ENCODE measurements around the gene LCN2. TPM values are rescaled to one million over a fixed set of nuclear protein-coding genes. Genes with fewer than 3 reads are reported as not detected.
"Not testable (repeated sequence)": the region's sequence is repeated elsewhere in the genome, so short reads cannot be mapped to it uniquely, and the experiment has no call there.

LCN2 gene
- total and polyA plus RNA-seq, 9 of the 15 experiments (the other 6 are each of a cell fraction or from before 2014, with no cell fraction given): 0.10 to 1.2 (median 0.44) TPM; not detected in 1

DNA sequence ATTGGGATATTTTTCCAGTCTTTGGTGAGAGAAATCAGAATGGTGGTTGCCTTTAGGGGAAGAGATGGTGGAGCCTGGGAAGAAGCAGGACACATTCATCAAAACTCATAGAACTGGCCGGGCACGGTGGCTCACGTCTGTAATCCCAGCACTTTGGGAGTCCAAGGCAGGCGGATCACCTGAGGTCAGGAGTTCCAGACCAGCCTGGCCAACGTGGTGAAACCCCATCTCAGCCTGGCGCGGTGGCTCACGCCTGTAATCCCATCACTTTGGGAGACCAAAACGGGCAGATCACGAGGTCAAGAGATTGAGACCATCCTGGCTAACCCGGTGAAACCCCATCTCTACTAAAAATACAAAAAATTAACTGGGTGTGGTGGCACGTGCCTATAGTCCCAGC, 37.5 kb upstream of the LCN2 start:
- H3K9ac ChIP-seq (ENCODE audit: insufficient read depth in 1 of 2, low read depth in 2 of 2, low read length in 2 of 2); H3K27me3 ChIP-seq (ENCODE audit: control insufficient read depth in 2 of 2, insufficient read depth in 2 of 2, low read length in 2 of 2); in situ Hi-C loops (cut with MboI); H4K20me1 ChIP-seq (replicated peaks; ENCODE audit: control insufficient read depth, insufficient read depth, low read length); DNase-seq (ENCODE audit: extremely low read depth in 1 of 4, low spot score in 3 of 4); BruUV-seq (replicated peaks); H3K4me3 ChIP-seq; H3K9me1 ChIP-seq (ENCODE audit: control insufficient read depth, insufficient read depth, low read length); FAIRE-seq; ATAC-seq; H3K27ac ChIP-seq (ENCODE audit: extremely low read depth, low read depth, low read length); H3K4me2 ChIP-seq (ENCODE audit: insufficient read depth, low read length); H2AFZ ChIP-seq (ENCODE audit: low read depth, low read length); intact Hi-C loops (cut with micrococcal nuclease); H3K79me2 ChIP-seq (ENCODE audit: control insufficient read depth, insufficient read depth, low read length); CTCF ChIA-PET (ENCODE audit: low intra/inter-chr PET ratio); H3K9me3 ChIP-seq (replicated peaks; ENCODE audit: control insufficient read depth, insufficient read depth, low read depth, low read length): not testable (repeated sequence)
- 0 out of 2 replicates have a peak, but pooled peaks have one; percentile 44 for TF ChIP-seq POLR2G (IDR thresholded peaks at IDR 0.05; ENCODE audit: low read depth, low read length)
- POLR2A ChIA-PET: interaction anchor here (0.6 kb wide), 1 partner anchor 8 kb away, joined by 3 read pairs; no protein-coding TSS in a partner anchor
- peaks cover 30 to 65% of the 10 kb centered on the region in 2 experiments; a peak in 4 of 5 replicates for H3K4me1 ChIP-seq (replicated peaks in 1 of 2; ENCODE audit: control insufficient read depth in 2 of 2, insufficient read depth in 2 of 2, low read length in 2 of 2)
- WGBS (ENCODE audit: insufficient coverage, low coverage, missing lambda C conversion rate): 90% methylated on average over 12 of the region's 12 CpGs
- H3K36me3 ChIP-seq (ENCODE audit: control insufficient read depth, insufficient read depth, low read length): peaks cover 58% of the 10 kb centered on the region; the same call in 2 of the 3 replicates

DNA sequence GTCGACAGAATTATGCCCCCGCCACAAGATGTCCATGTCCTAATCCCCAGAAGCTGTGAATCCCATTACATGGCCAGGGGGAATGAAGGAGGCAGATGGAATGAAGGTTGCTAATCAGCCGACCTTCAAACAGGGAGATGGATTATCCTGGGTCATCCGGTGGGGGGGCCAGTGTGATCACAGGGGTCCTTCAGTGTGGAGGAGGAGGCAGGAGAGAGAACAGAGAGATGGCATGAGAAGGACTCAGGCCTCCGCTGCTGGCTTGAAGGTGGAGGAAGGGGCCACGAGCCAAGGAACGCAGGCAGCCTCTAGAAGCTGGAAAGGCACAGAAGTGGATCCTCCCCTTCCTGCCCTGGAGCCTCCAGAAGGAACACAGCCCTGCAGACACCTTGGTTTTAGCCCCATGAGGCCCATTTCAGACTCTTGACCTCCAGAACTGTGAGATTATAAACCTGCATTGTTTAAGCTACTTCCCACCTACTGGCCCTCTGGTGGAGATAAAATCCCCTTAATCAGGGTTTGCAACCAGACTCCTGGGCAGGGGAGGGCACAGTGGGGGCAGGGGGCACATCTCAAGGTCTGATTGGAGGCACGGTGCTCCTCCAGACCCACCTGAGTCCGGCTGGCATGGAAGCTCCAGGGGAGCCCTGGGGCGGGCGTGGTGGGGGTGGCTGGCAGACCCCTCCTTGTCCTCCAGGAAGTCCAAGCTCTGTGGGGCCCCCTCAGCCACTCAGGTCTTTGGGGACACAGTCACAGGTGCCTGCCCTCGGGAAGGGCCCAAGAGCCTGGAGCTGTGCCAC, 35.5 kb upstream of the LCN2 start:
- Histone ChIP-seq H3K4me3 (no peak overlapping the region), H3K79me2 (ENCODE audit: control insufficient read depth, insufficient read depth, low read length) (no peaks in the 10 kb centered on the region; the same call in 2 of the 3 replicates), H2AFZ (ENCODE audit: low read depth, low read length) (no peak overlapping the region), H3K4me2 (ENCODE audit: insufficient read depth, low read length) (no peak overlapping the region), H3K9ac (ENCODE audit: insufficient read depth in 1 of 2, low read depth in 2 of 2, low read length in 2 of 2) (peak overlapping the region in 1 of 2 experiments; percentile 85; a peak in 2 of 4 replicates), H4K20me1 (replicated peaks; ENCODE audit: control insufficient read depth, insufficient read depth, low read length) (no peaks in the 10 kb centered on the region), H3K36me3 (ENCODE audit: control insufficient read depth, insufficient read depth, low read length) (peaks cover 38% of the 10 kb centered on the region; the same call in 2 of the 3 replicates), H3K27me3 (ENCODE audit: control insufficient read depth in 2 of 2, insufficient read depth in 2 of 2, low read length in 2 of 2) (no peaks in the 10 kb centered on the region), H3K4me1 (replicated peaks in 1 of 2; ENCODE audit: control insufficient read depth in 2 of 2, insufficient read depth in 2 of 2, low read length in 2 of 2) (peaks cover 35 to 63% of the 10 kb centered on the region in 2 experiments; a peak in 4 of 5 replicates), H3K9me1 (ENCODE audit: control insufficient read depth, insufficient read depth, low read length) (no peaks in the 10 kb centered on the region), H3K27ac (ENCODE audit: extremely low read depth, low read depth, low read length) (peak overlapping the region; percentile 20; the same call in 1 of the 3 replicates), H3K9me3 (replicated peaks; ENCODE audit: control insufficient read depth, insufficient read depth, low read depth, low read length) (no peaks in the 10 kb centered on the region; the same call in 1 of the 2 replicates)
- POLR2A ChIA-PET: interaction anchor here (0.6 to 2.2 kb wide), 9 partner anchors 10 to 678 kb away, joined by 3 to 8 read pairs (median 3); no protein-coding TSS in a partner anchor
- intact Hi-C loops (cut with micrococcal nuclease) (no loop called here), in situ Hi-C loops (cut with MboI) (no loop called here)
- FAIRE-seq (no peak), ATAC-seq (no peak), DNase-seq (ENCODE audit: extremely low read depth in 1 of 4, low spot score in 3 of 4) (no peak)
- CTCF ChIA-PET (ENCODE audit: low intra/inter-chr PET ratio): no interaction called here
- BruUV-seq (replicated peaks): no TSS peak
- peak; percentile 28; the same call in 1 of the 2 replicates for TF ChIP-seq POLR2G (IDR thresholded peaks at IDR 0.05; ENCODE audit: low read depth, low read length)
- TF ChIP-seq, protein P1, sequence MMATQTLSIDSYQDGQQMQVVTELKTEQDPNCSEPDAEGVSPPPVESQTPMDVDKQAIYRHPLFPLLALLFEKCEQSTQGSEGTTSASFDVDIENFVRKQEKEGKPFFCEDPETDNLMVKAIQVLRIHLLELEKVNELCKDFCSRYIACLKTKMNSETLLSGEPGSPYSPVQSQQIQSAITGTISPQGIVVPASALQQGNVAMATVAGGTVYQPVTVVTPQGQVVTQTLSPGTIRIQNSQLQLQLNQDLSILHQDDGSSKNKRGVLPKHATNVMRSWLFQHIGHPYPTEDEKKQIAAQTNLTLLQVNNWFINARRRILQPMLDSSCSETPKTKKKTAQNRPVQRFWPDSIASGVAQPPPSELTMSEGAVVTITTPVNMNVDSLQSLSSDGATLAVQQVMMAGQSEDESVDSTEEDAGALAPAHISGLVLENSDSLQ (IDR thresholded peaks at IDR 0.05): no peak
- no peak for TF ChIP-seq ZNF780A (CRISPR knock-in tag; IDR thresholded peaks at IDR 0.05)
- TF ChIP-seq ZNF436 (CRISPR knock-in tag; IDR thresholded peaks at IDR 0.05): no peak
- no peak for TF ChIP-seq TEAD4 (IDR thresholded peaks at IDR 0.05; ENCODE audit: low read length)
- no peak for TF ChIP-seq TEAD4 (CRISPR knock-in tag; IDR thresholded peaks at IDR 0.05; ENCODE audit: borderline replicate concordance)
- TF ChIP-seq TEAD2 (tag; IDR thresholded peaks at IDR 0.05): no peak
- TF ChIP-seq, protein P2, sequence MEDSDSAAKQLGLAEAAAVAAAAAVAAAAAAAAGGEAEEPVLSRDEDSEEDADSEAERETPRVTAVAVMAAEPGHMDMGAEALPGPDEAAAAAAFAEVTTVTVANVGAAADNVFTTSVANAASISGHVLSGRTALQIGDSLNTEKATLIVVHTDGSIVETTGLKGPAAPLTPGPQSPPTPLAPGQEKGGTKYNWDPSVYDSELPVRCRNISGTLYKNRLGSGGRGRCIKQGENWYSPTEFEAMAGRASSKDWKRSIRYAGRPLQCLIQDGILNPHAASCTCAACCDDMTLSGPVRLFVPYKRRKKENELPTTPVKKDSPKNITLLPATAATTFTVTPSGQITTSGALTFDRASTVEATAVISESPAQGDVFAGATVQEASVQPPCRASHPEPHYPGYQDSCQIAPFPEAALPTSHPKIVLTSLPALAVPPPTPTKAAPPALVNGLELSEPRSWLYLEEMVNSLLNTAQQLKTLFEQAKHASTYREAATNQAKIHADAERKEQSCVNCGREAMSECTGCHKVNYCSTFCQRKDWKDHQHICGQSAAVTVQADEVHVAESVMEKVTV (CRISPR knock-in tag; IDR thresholded peaks at IDR 0.05): no peak
- TF ChIP-seq POLR2A (conservative IDR thresholded peaks at IDR 0.05): 0 out of 2 replicates have a peak, but pooled peaks have one; percentile 14
- WGBS (ENCODE audit: insufficient coverage, low coverage, missing lambda C conversion rate): 74% methylated on average over 12 of the region's 12 CpGs
